MM.1S (cell line): ENCODE data around the gene TMPRSS7.
A peak's percentile ranks its signal among the peaks of the same experiment; 100 is the strongest.

ENCODE experiments used
- DNase-seq: peaks from one replicate; pipeline ENCODE4 v3.0.0-alpha.2; 2015
- H2AFZ ChIP-seq: fragments of 300-600 bp; sonication (generic); 2 replicates; pipeline ENCODE4 v1.6.0; 2016; ENCODE audit warnings: antibody characterized with exemption, low read length
- H3F3A ChIP-seq: fragments of 300-600 bp; sonication (generic); 2 replicates; pipeline ENCODE4 v1.6.1; 2016; ENCODE audit warnings: mild to moderate bottlenecking, antibody characterized with exemption, low read length, moderate library complexity, mixed read lengths; ENCODE audit not compliant: insufficient read depth
- H3K27ac ChIP-seq: fragments of 300-600 bp; sonication (generic); 2 replicates; pipeline ENCODE4 v1.5.1; 2016; ENCODE audit warnings: mild to moderate bottlenecking, low read length
- H3K27me3 ChIP-seq: fragments of 300-600 bp; sonication (generic); replicated peaks from 2 replicates; pipeline ENCODE4 v1.6.0; 2016; ENCODE audit warnings: low read length; ENCODE audit not compliant: insufficient read depth
- H3K36me3 ChIP-seq: fragments of 300-600 bp; sonication (generic); replicated peaks from 2 replicates; pipeline ENCODE4 v1.6.1; 2016; ENCODE audit warnings: mild to moderate bottlenecking, low read length, mixed read lengths; ENCODE audit not compliant: insufficient read depth
- H3K4me1 ChIP-seq: fragments of 300-600 bp; sonication (generic); 2 replicates; pipeline ENCODE4 v1.6.1; 2016; ENCODE audit warnings: low read length, mixed read lengths
- H3K4me2 ChIP-seq: fragments of 300-600 bp; sonication (generic); 2 replicates; pipeline ENCODE4 v1.6.0; 2016; ENCODE audit warnings: low read depth, low read length
- H3K4me3 ChIP-seq: fragments of 300-600 bp; sonication (generic); 2 replicates; pipeline ENCODE4 v1.5.1; 2016; ENCODE audit warnings: low read length, mixed read lengths
- H3K79me2 ChIP-seq: fragments of 300-600 bp; sonication (generic); 2 replicates; pipeline ENCODE4 v1.6.1; 2016; ENCODE audit warnings: mixed run types, low read length, mixed read lengths
- H3K9ac ChIP-seq: fragments of 300-600 bp; sonication (generic); 2 replicates; pipeline ENCODE4 v1.6.1; 2016; ENCODE audit warnings: low read length, mixed read lengths
- H3K9me2 ChIP-seq: fragments of 300-600 bp; sonication (generic); replicated peaks from 2 replicates; pipeline ENCODE4 v1.6.1; 2016; ENCODE audit warnings: mild to moderate bottlenecking, low read length, mixed read lengths; ENCODE audit not compliant: insufficient read depth
- H3K9me3 ChIP-seq: fragments of 300-600 bp; sonication (generic); replicated peaks from 2 replicates; pipeline ENCODE4 v1.6.1; 2016; ENCODE audit warnings: mild to moderate bottlenecking, low read length, mixed read lengths; ENCODE audit not compliant: insufficient read depth
- H4K20me1 ChIP-seq: fragments of 300-600 bp; sonication (generic); 2 replicates; pipeline ENCODE4 v1.6.1; 2016; ENCODE audit warnings: mild to moderate bottlenecking, low read length, moderate library complexity, mixed read lengths; ENCODE audit not compliant: insufficient read depth
- CTCF ChIP-seq: fragments of 300-600 bp; sonication (generic); IDR thresholded peaks from 2 replicates; pipeline ENCODE4 v1.5.1; 2016; ENCODE audit warnings: antibody characterized with exemption, low read length, mixed read lengths
- EZH2 ChIP-seq: fragments of 300-600 bp; sonication (generic); optimal IDR thresholded peaks from 2 replicates; pipeline ENCODE3; 2017; ENCODE audit warnings: low read depth, mild to moderate bottlenecking, antibody characterized with exemption, low read length, mixed read lengths
- EZH2phosphoT487 ChIP-seq: fragments of 300-600 bp; sonication (generic); IDR thresholded peaks from 2 replicates; pipeline ENCODE4 v1.6.1; 2018; ENCODE audit warnings: antibody characterized with exemption, low read length

Gene TMPRSS7

GRCh38 chr3:112104774-112105173 is 70.2 kb downstream of the TMPRSS7 start:
- H4K20me1 ChIP-seq = no peaks in the 10 kb centered on the region
- no peaks in the 10 kb centered on the region for H3F3A ChIP-seq
- no peaks in the 10 kb centered on the region for H3K9me3 ChIP-seq
- H3K4me1 ChIP-seq = peaks cover 11% of the 10 kb centered on the region
- H3K4me2 ChIP-seq = no peak overlapping the region
- DNase-seq = no peak
- no peaks in the 10 kb centered on the region for H3K27me3 ChIP-seq
- TF ChIP-seq EZH2phosphoT487 = no peak
- no peak for TF ChIP-seq EZH2
- no peak for TF ChIP-seq CTCF
- peaks cover 23% of the 10 kb centered on the region for H3K79me2 ChIP-seq
- no peak overlapping the region for H2AFZ ChIP-seq
- H3K9ac ChIP-seq = no peak overlapping the region
- H3K9me2 ChIP-seq = no peaks in the 10 kb centered on the region
- no peak overlapping the region for H3K27ac ChIP-seq
- H3K36me3 ChIP-seq = 0 out of 2 replicates have a peak, but pooled peaks cover 3% of the 10 kb centered on the region
- no peak overlapping the region for H3K4me3 ChIP-seq

DNA sequence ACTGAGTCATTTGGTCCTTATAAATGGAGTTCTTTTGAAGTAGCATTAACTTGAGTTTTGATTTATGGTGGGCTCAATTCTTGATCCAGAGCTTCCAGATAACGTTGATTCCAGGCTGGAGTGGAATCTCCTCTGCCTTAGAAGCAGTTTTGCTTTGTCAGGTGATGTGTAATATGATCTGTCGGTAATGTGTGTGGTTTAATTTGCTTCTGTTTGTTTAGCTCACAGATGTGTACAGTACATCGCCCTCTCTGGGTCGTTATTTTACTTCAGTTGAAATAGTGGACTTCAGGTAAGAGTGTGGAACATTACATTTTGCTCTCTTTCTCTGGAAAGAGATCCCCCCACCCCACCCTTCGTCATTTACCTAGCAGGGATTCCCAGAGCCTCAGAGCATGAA is 74.8 kb downstream of the TMPRSS7 start:
- DNase-seq = no peak
- Histone ChIP-seq H3K9me2 (no peaks in the 10 kb centered on the region), H3K36me3 (no peaks in the 10 kb centered on the region), H3K79me2 (peaks cover 5% of the 10 kb centered on the region; the same call in 1 of the 2 replicates), H3K27me3 (no peaks in the 10 kb centered on the region), H3K9me3 (no peaks in the 10 kb centered on the region), H4K20me1 (no peaks in the 10 kb centered on the region), H3K9ac (no peak overlapping the region), H3K4me2 (0 out of 2 replicates have a peak overlapping the region, but pooled peaks have one; percentile 23), H3K27ac (peak overlapping the region; percentile 24; the same call in 1 of the 2 replicates), H3F3A (no peaks in the 10 kb centered on the region), H2AFZ (no peak overlapping the region), H3K4me1 (peaks cover 26% of the 10 kb centered on the region), H3K4me3 (no peak overlapping the region)
- TF ChIP-seq EZH2phosphoT487 (no peak), EZH2 (no peak), CTCF (no peak)

DNA sequence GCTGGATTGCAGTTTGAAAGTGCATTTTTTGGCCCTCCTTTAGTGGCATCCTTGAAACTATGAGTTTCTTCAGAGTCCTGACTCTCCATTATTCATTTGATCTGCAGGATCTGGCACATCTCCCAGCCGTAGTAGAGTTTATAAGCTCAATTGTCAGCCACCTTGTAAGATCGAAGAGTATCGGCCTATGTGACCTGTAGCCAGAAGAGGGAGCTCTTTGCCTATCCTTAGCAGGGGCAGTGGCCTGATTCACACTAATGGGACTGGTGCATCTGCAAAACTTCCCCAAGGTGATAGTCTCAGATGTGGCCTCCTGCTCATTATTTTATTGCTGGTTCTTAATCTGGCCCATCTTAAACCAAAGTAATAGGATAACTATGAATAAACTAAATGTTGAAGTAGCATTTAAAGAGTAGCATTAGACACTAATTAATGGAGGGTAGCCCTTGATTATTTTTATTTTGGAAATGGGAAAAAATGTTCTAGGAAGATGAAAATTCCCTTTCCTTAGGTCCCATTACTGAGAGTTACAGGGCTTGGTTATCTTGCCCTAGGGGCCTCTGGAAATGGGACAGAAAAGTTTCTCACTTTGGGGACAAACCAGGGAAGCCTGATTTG is 77.4 kb downstream of the TMPRSS7 start:
- no peaks in the 10 kb centered on the region for H3K27me3 ChIP-seq
- no peak overlapping the region for H3K27ac ChIP-seq
- DNase-seq = peak; percentile 85
- H4K20me1 ChIP-seq = no peaks in the 10 kb centered on the region
- TF ChIP-seq EZH2phosphoT487 (no peak), CTCF (peak; percentile 93), EZH2 (no peak)
- no peaks in the 10 kb centered on the region for H3K9me3 ChIP-seq
- H3K4me2 ChIP-seq = no peak overlapping the region
- peaks cover 26% of the 10 kb centered on the region for H3K4me1 ChIP-seq
- no peak overlapping the region for H3K9ac ChIP-seq
- H3F3A ChIP-seq = no peaks in the 10 kb centered on the region
- H3K9me2 ChIP-seq = no peaks in the 10 kb centered on the region
- no peak overlapping the region for H2AFZ ChIP-seq
- no peaks in the 10 kb centered on the region for H3K36me3 ChIP-seq
- peaks cover 5% of the 10 kb centered on the region; the same call in 1 of the 2 replicates for H3K79me2 ChIP-seq
- H3K4me3 ChIP-seq = no peak overlapping the region
